GM10248 (cell line): ENCODE measurements around the gene PTPN11.
"Not testable (repeated sequence)": the region's sequence is repeated elsewhere in the genome, so short reads cannot be mapped to it uniquely, and the experiment has no call there.

ENCODE experiments used
- CTCF ChIA-PET: fragments of 300-600 bp; sonication (Branson Sonifier 250); formaldehyde crosslinking; extraction: SDS; loops from one replicate; lab custom pipeline; 2021; ENCODE audit warnings: antibody characterized with exemption; lab: Yijun Ruan, JAX
- POLR2A ChIA-PET: fragments of 350-650 bp; sonication (Branson Sonifier 250); formaldehyde crosslinking; extraction: SDS; loops from one replicate; lab custom pipeline; 2020; ENCODE audit warnings: antibody characterized with exemption; lab: Yijun Ruan, JAX
- DNase-seq: peaks from one replicate; pipeline ENCODE4 v3.0.0; 2012; ENCODE audit errors: extremely low spot score
- CTCF ChIP-seq: IDR thresholded peaks from 2 replicates; pipeline ENCODE4 v1.5.1; 2012; ENCODE audit warnings: mild to moderate bottlenecking, low read depth; ENCODE audit errors: extremely low read depth, missing control alignments, control extremely low read depth

PTPN11 gene

GRCh38 chr12:112409064-112409905 lies 9.5 kb upstream of the PTPN11 start, which contains the start of gene RPL6:
RPL6 (minus strand) TSS chr12:112409605; CDS start chr12:112408656, 949 bp downstream.
- POLR2A ChIA-PET: no interaction called here
- peak; percentile 87 for DNase-seq
- no peak for TF ChIP-seq CTCF
- CTCF ChIA-PET: interaction anchor here (3.0 kb wide), 1 partner anchor 212 kb away, joined by 14 read pairs; no protein-coding TSS in a partner anchor

- ChIA-PET CTCF (interaction anchor here (1.5 to 3.0 kb wide), 3 partner anchors 9 to 212 kb away, joined by 8 to 14 read pairs (median 13); no protein-coding TSS in a partner anchor), POLR2A (no interaction called here)
These were observed 8.9 kb upstream of the PTPN11 start for GRCh38 chr12:112409906-112410244.

GRCh38 chr12:112413855-112414625 lies 4.7 kb upstream of the PTPN11 start:
- POLR2A ChIA-PET: interaction anchor here (0.6 kb wide), 1 partner anchor 97 kb away, joined by 9 read pairs; no protein-coding TSS in a partner anchor
- CTCF ChIA-PET: interaction anchor here (1.0 to 1.6 kb wide), 4 partner anchors 27 to 469 kb away, joined by 3 to 5 read pairs (median 3); no protein-coding TSS in a partner anchor
- DNase-seq: no peak
- no peak for TF ChIP-seq CTCF

More at GRCh38 chr12:112409906-112410244, 8.9 kb upstream of the PTPN11 start:
- no peak for DNase-seq
- TF ChIP-seq CTCF: no peak

- POLR2A ChIA-PET, DNase-seq: not testable (repeated sequence)
- CTCF ChIA-PET: interaction anchor here (1.7 kb wide), 1 partner anchor 217 kb away, joined by 4 read pairs; no protein-coding TSS in a partner anchor
These were observed 3.3 kb upstream of the PTPN11 start for GRCh38 chr12:112415457-112415856.

GRCh38 chr12:112418273-112418607 lies 507 bp upstream of the PTPN11 start:
- TF ChIP-seq CTCF: no peak
- CTCF ChIA-PET: no interaction called here
- DNase-seq: no peak
- POLR2A ChIA-PET: no interaction called here

GRCh38 chr12:112419297-112420133 lies 768 bp downstream of the PTPN11 start:
- no peak for DNase-seq
- no peak for TF ChIP-seq CTCF
- ChIA-PET POLR2A (no interaction called here), CTCF (interaction anchor here (0.8 kb wide), 1 partner anchor 8 kb away, joined by 3 read pairs; no protein-coding TSS in a partner anchor)
